Activated naive CD4-positive, alpha-beta T cell treated with anti-CD3 and anti-CD28 coated beads, Interleukin-2, amount 10 ng/mL, durations not matched to agents 7 days and 5 days (primary cell): ENCODE data around the gene NOL4L.

Experiments used
- CTCF ChIA-PET: fragments of 350-600 bp; sonication (Branson Sonifier 250); formaldehyde crosslinking; loops from one replicate; lab custom pipeline; 2021; ENCODE audit warnings: antibody characterized with exemption; lab: Charles Lee
- DNase-seq: peaks from one replicate; pipeline ENCODE4 v3.0.0-alpha.2; 2020
- H3K27ac Mint-ChIP-seq: one replicate; pipeline ENCODE4 v1.8.0; 2021; ENCODE audit warnings: mild to moderate bottlenecking, moderate library complexity, mixed read lengths
- H3K27me3 Mint-ChIP-seq: one replicate; pipeline ENCODE4 v1.8.0; 2021; ENCODE audit warnings: mild to moderate bottlenecking, mixed read lengths
- H3K36me3 Mint-ChIP-seq: one replicate; pipeline ENCODE4 v1.8.0; 2021; ENCODE audit warnings: mixed read lengths
- H3K4me1 Mint-ChIP-seq: one replicate; pipeline ENCODE4 v1.8.0; 2021; ENCODE audit warnings: mixed read lengths
- H3K4me3 Mint-ChIP-seq: one replicate; pipeline ENCODE4 v1.8.0; 2021; ENCODE audit warnings: mild to moderate bottlenecking, moderate library complexity, mixed read lengths
- H3K9me3 Mint-ChIP-seq: one replicate; pipeline ENCODE4 v1.8.0; 2021; ENCODE audit warnings: mixed read lengths

NOL4L gene

GRCh38 chr20:32536851-32537656, 48.1 kb downstream of the NOL4L start:
- H3K9me3 Mint-ChIP-seq, result no peaks in the 10 kb centered on the region
- H3K27me3 Mint-ChIP-seq, result no peaks in the 10 kb centered on the region
- CTCF ChIA-PET, result interaction anchor here (9.6 kb wide), 1 partner anchor 12 kb away, joined by 173 read pairs; no protein-coding TSS in a partner anchor
- peaks cover 84% of the 10 kb centered on the region for H3K4me1 Mint-ChIP-seq
- H3K4me3 Mint-ChIP-seq, result peak overlapping the region; percentile 93
- DNase-seq, result peak; percentile 88
- H3K27ac Mint-ChIP-seq, result peak overlapping the region; percentile 99
- peaks cover 31% of the 10 kb centered on the region for H3K36me3 Mint-ChIP-seq

- CTCF ChIA-PET, result interaction anchor here (1.5 to 9.6 kb wide), 2 partner anchors 11 to 14 kb away, joined by 9 to 173 read pairs; no protein-coding TSS in a partner anchor
- peaks cover 35% of the 10 kb centered on the region for H3K36me3 Mint-ChIP-seq
- peak; percentile 93 for DNase-seq
- H3K9me3 Mint-ChIP-seq, result no peaks in the 10 kb centered on the region
- H3K4me3 Mint-ChIP-seq, result peak overlapping the region; percentile 81
- peaks cover 85% of the 10 kb centered on the region for H3K4me1 Mint-ChIP-seq
- H3K27ac Mint-ChIP-seq, result peak overlapping the region; percentile 99
- no peaks in the 10 kb centered on the region for H3K27me3 Mint-ChIP-seq
These were observed 48.9 kb downstream of the NOL4L start for GRCh38 chr20:32535953-32536823.

- Mint-ChIP-seq H3K27me3 (no peaks in the 10 kb centered on the region), H3K4me1 (peaks cover 80% of the 10 kb centered on the region), H3K27ac (peak overlapping the region; percentile 99), H3K36me3 (peaks cover 35% of the 10 kb centered on the region), H3K9me3 (no peaks in the 10 kb centered on the region), H3K4me3 (peak overlapping the region; percentile 81)
- peak; percentile 62 for DNase-seq
- CTCF ChIA-PET, result interaction anchor here (1.5 to 2.2 kb wide), 3 partner anchors 10 to 117 kb away, joined by 5 to 9 read pairs (median 5); no protein-coding TSS in a partner anchor
These were observed 49.7 kb downstream of the NOL4L start for GRCh38 chr20:32535316-32535952.

GRCh38 chr20:32534661-32535240, 50.4 kb downstream of the NOL4L start:
- Mint-ChIP-seq H3K36me3 (peaks cover 33% of the 10 kb centered on the region), H3K27ac (peak overlapping the region; percentile 99), H3K9me3 (no peaks in the 10 kb centered on the region), H3K4me3 (peak overlapping the region; percentile 81), H3K4me1 (peaks cover 77% of the 10 kb centered on the region), H3K27me3 (no peaks in the 10 kb centered on the region)
- CTCF ChIA-PET, result interaction anchor here (1.0 to 2.2 kb wide), 4 partner anchors 10 to 118 kb away, joined by 3 to 9 read pairs (median 5); no protein-coding TSS in a partner anchor
- peak; percentile 79 for DNase-seq

- CTCF ChIA-PET, result interaction anchor here (0.7 to 2.2 kb wide), 3 partner anchors 9 to 149 kb away, joined by 3 to 5 read pairs (median 5); no protein-coding TSS in a partner anchor
- no peaks in the 10 kb centered on the region for H3K27me3 Mint-ChIP-seq
- H3K27ac Mint-ChIP-seq, result peak overlapping the region; percentile 99
- H3K4me1 Mint-ChIP-seq, result peaks cover 77% of the 10 kb centered on the region
- no peak for DNase-seq
- H3K9me3 Mint-ChIP-seq, result no peaks in the 10 kb centered on the region
- peak overlapping the region; percentile 81 for H3K4me3 Mint-ChIP-seq
- peaks cover 36% of the 10 kb centered on the region for H3K36me3 Mint-ChIP-seq
These were observed 51.4 kb downstream of the NOL4L start for GRCh38 chr20:32533732-32534131.

- CTCF ChIA-PET, result interaction anchor here (0.6 to 2.1 kb wide), 2 partner anchors 10 to 120 kb away, joined by 3 to 9 read pairs; no protein-coding TSS in a partner anchor
- Mint-ChIP-seq H3K9me3 (no peaks in the 10 kb centered on the region), H3K4me3 (no peak overlapping the region), H3K36me3 (peaks cover 37% of the 10 kb centered on the region), H3K27me3 (no peaks in the 10 kb centered on the region), H3K4me1 (peaks cover 81% of the 10 kb centered on the region), H3K27ac (no peak overlapping the region)
- no peak for DNase-seq
These were observed 52.9 kb downstream of the NOL4L start for GRCh38 chr20:32532246-32532645.

GRCh38 chr20:32528905-32529670, 56.0 kb downstream of the NOL4L start:
- peaks cover 87% of the 10 kb centered on the region for H3K4me1 Mint-ChIP-seq
- CTCF ChIA-PET, result interaction anchor here (1.3 to 12.5 kb wide), 4 partner anchors 8 to 121 kb away, joined by 5 to 283 read pairs (median 90); no protein-coding TSS in a partner anchor
- no peaks in the 10 kb centered on the region for H3K27me3 Mint-ChIP-seq
- H3K9me3 Mint-ChIP-seq, result no peaks in the 10 kb centered on the region
- DNase-seq, result no peak
- peak overlapping the region; percentile 87 for H3K27ac Mint-ChIP-seq
- peaks cover 55% of the 10 kb centered on the region for H3K36me3 Mint-ChIP-seq
- H3K4me3 Mint-ChIP-seq, result no peak overlapping the region

- H3K4me1 Mint-ChIP-seq, result peaks cover 87% of the 10 kb centered on the region
- H3K4me3 Mint-ChIP-seq, result peak overlapping the region; percentile 44
- peak overlapping the region; percentile 87 for H3K27ac Mint-ChIP-seq
- H3K27me3 Mint-ChIP-seq, result no peaks in the 10 kb centered on the region
- H3K9me3 Mint-ChIP-seq, result no peaks in the 10 kb centered on the region
- CTCF ChIA-PET, result interaction anchor here (1.3 to 12.5 kb wide), 3 partner anchors 12 to 122 kb away, joined by 5 to 283 read pairs (median 173); no protein-coding TSS in a partner anchor
- peak; percentile 49 for DNase-seq
- H3K36me3 Mint-ChIP-seq, result peaks cover 54% of the 10 kb centered on the region
These were observed 56.8 kb downstream of the NOL4L start for GRCh38 chr20:32528171-32528891.

GRCh38 chr20:32527447-32528055, 57.6 kb downstream of the NOL4L start:
- Mint-ChIP-seq H3K27ac (peak overlapping the region; percentile 87), H3K27me3 (no peaks in the 10 kb centered on the region), H3K4me1 (peaks cover 87% of the 10 kb centered on the region), H3K9me3 (no peaks in the 10 kb centered on the region), H3K4me3 (no peak overlapping the region), H3K36me3 (peaks cover 53% of the 10 kb centered on the region)
- CTCF ChIA-PET, result interaction anchor here (10.3 to 12.5 kb wide), 2 partner anchors 13 to 122 kb away, joined by 173 to 283 read pairs; no protein-coding TSS in a partner anchor
- DNase-seq, result no peak

- CTCF ChIA-PET, result interaction anchor here (0.7 to 12.5 kb wide), 3 partner anchors 14 to 123 kb away, joined by 3 to 283 read pairs (median 173); no protein-coding TSS in a partner anchor
- no peaks in the 10 kb centered on the region for H3K27me3 Mint-ChIP-seq
- no peaks in the 10 kb centered on the region for H3K9me3 Mint-ChIP-seq
- peaks cover 48% of the 10 kb centered on the region for H3K36me3 Mint-ChIP-seq
- peaks cover 87% of the 10 kb centered on the region for H3K4me1 Mint-ChIP-seq
- no peak for DNase-seq
- peak overlapping the region; percentile 87 for H3K27ac Mint-ChIP-seq
- no peak overlapping the region for H3K4me3 Mint-ChIP-seq
These were observed 58.1 kb downstream of the NOL4L start for GRCh38 chr20:32527052-32527446.

GRCh38 chr20:32526541-32526940, 58.6 kb downstream of the NOL4L start:
- CTCF ChIA-PET, result interaction anchor here (0.7 to 12.5 kb wide), 3 partner anchors 14 to 123 kb away, joined by 3 to 283 read pairs (median 173); no protein-coding TSS in a partner anchor
- Mint-ChIP-seq H3K9me3 (no peaks in the 10 kb centered on the region), H3K4me1 (peaks cover 87% of the 10 kb centered on the region), H3K27ac (peak overlapping the region; percentile 76), H3K4me3 (no peak overlapping the region), H3K36me3 (peaks cover 47% of the 10 kb centered on the region), H3K27me3 (no peaks in the 10 kb centered on the region)
- no peak for DNase-seq
